GM23338 (cell line): ENCODE data around the gene RABGAP1L. TPM values are rescaled to one million over a fixed set of nuclear protein-coding genes. Genes with fewer than 3 reads are reported as not detected.

Experiments
- ATAC-seq: fragments of 200-7000 bp; cut with Tn5 transposase; 3 replicates; pipeline ENCODE4 v1.9.1; 2020
- DNase-seq: peaks from one replicate; pipeline ENCODE4 v3.0.0-alpha.2; 2015; ENCODE audit warnings: low spot score
- H2AFZ ChIP-seq: fragments of 200-600 bp; sonication (generic); 2 replicates; pipeline ENCODE4 v1.8.0; 2016; ENCODE audit warnings: antibody characterized with exemption, mild to moderate bottlenecking, moderate library complexity
- H3F3A ChIP-seq: fragments of 200-600 bp; sonication (generic); replicated peaks from 2 replicates; pipeline ENCODE4 v1.8.0; 2017; ENCODE audit warnings: antibody characterized with exemption, mixed run types, low read depth
- H3K27ac ChIP-seq: fragments of 200-600 bp; sonication (generic); 2 replicates; pipeline ENCODE4 v1.6.1; 2016; ENCODE audit warnings: low read depth
- H3K27me3 ChIP-seq: fragments of 200-600 bp; sonication (generic); 2 replicates; pipeline ENCODE4 v1.8.0; 2016; ENCODE audit warnings: mild to moderate bottlenecking, mixed run types, moderate library complexity; ENCODE audit not compliant: insufficient read depth
- H3K36me3 ChIP-seq: fragments of 200-600 bp; sonication (generic); 2 replicates; pipeline ENCODE4 v1.8.0; 2016; ENCODE audit warnings: mild to moderate bottlenecking; ENCODE audit not compliant: insufficient read depth
- H3K4me1 ChIP-seq: fragments of 200-600 bp; sonication (generic); 2 replicates; pipeline ENCODE4 v1.8.0; 2016; ENCODE audit warnings: mild to moderate bottlenecking, moderate library complexity; ENCODE audit not compliant: insufficient read depth
- H3K4me2 ChIP-seq: fragments of 200-600 bp; sonication (generic); 2 replicates; pipeline ENCODE4 v1.7.1; 2017; ENCODE audit warnings: mixed run types
- H3K4me3 ChIP-seq: fragments of 200-600 bp; sonication (generic); 2 replicates; pipeline ENCODE4 v1.6.1; 2016; ENCODE audit warnings: mixed run types
- H3K79me2 ChIP-seq: fragments of 200-600 bp; sonication (generic); replicated peaks from 2 replicates; pipeline ENCODE4 v1.8.0; 2017; ENCODE audit warnings: mild to moderate bottlenecking; ENCODE audit not compliant: insufficient read depth
- H3K9me2 ChIP-seq: fragments of 200-600 bp; sonication (generic); 2 replicates; pipeline ENCODE4 v1.8.0; 2017; ENCODE audit not compliant: insufficient read depth
- H4K20me1 ChIP-seq: fragments of 200-600 bp; sonication (generic); replicated peaks from 2 replicates; pipeline ENCODE4 v1.8.0; 2017; ENCODE audit warnings: mild to moderate bottlenecking; ENCODE audit not compliant: insufficient read depth
- H3K27ac Mint-ChIP-seq: 2 replicates; pipeline ENCODE4 v1.8.0; 2020; ENCODE audit warnings: inconsistent platforms, mild to moderate bottlenecking, moderate library complexity, mixed read lengths
- H3K27me3 Mint-ChIP-seq: 3 replicates; pipeline ENCODE4 v1.8.0; 2022; ENCODE audit warnings: low read depth, mild to moderate bottlenecking, moderate library complexity, mixed read lengths, inconsistent platforms; ENCODE audit not compliant: insufficient read depth, poor library complexity
- H3K36me3 Mint-ChIP-seq: 3 replicates; pipeline ENCODE4 v1.8.0; 2021; ENCODE audit warnings: low read depth, mild to moderate bottlenecking, inconsistent platforms, moderate library complexity, mixed read lengths
- H3K4me1 Mint-ChIP-seq: 3 replicates; pipeline ENCODE4 v1.8.0; 2020; ENCODE audit warnings: mild to moderate bottlenecking, inconsistent platforms, mixed read lengths
- H3K4me3 Mint-ChIP-seq: 3 replicates; pipeline ENCODE4 v1.8.0; 2021; ENCODE audit warnings: moderate library complexity, mild to moderate bottlenecking, inconsistent platforms, mixed read lengths
- H3K9me3 Mint-ChIP-seq: 3 replicates; pipeline ENCODE4 v1.8.0; 2020; ENCODE audit warnings: moderate library complexity, mild to moderate bottlenecking, inconsistent platforms, mixed read lengths
- CTCF ChIP-seq, 2 experiments: fragments of 200-600 bp in 1 of 2; sonication (generic) in 1 of 2; conservative IDR thresholded peaks; 2 replicates each; pipeline versions ENCODE4 v1.5.1 to v1.6.1; 2016 to 2017; ENCODE audit warnings: antibody characterized with exemption in 2 of 2, low read depth in 2 of 2, mild to moderate bottlenecking in 2 of 2, moderate library complexity in 1 of 2
- EZH2phosphoT487 ChIP-seq: fragments of 200-600 bp; sonication (generic); IDR thresholded peaks from one replicate; pipeline ENCODE4 v1.8.1; 2018; ENCODE audit warnings: antibody characterized with exemption; ENCODE audit not compliant: unreplicated experiment
- POLR2AphosphoS5 ChIP-seq: IDR thresholded peaks from 2 replicates; pipeline ENCODE4 v1.6.1; 2016; ENCODE audit warnings: antibody characterized with exemption, low read depth
- ZNF331 ChIP-seq: fragments of 250-450 bp; sonication (Bioruptor Pico); IDR thresholded peaks from 2 replicates; pipeline ENCODE4 v1.5.0; 2020; ENCODE audit warnings: low read depth, mild to moderate bottlenecking, moderate library complexity
- ZNF462 ChIP-seq: fragments of 250-450 bp; sonication (Bioruptor Pico); IDR thresholded peaks from 2 replicates; pipeline ENCODE4 v1.5.0; 2020; ENCODE audit warnings: mild to moderate bottlenecking, moderate library complexity
- polyA plus RNA-seq: library from polyadenylated mRNA; unstranded; fragments of >200 nt; fragmentation: Nextera tagmentation; extraction: Ambion mirVana; gene quantifications from 2 replicates; pipeline ENCODE4 v1.2.1, GENCODE V29; 2016
- total RNA-seq: library from RNA; depleted of rRNA; stranded (reverse); fragments of >200 nt; shearing (Covaris generic); gene quantifications from 2 replicates; pipeline ENCODE4 v1.2.3, GENCODE V29; 2014

Gene RABGAP1L
- total and polyA plus RNA-seq, 2 experiments from 2014 or later, result 83.2 to 136 TPM

GRCh38 chr1:174171073-174171472 is 11.8 kb downstream of the RABGAP1L start (continued):
- TF ChIP-seq ZNF462 (CRISPR knock-in tag) (no peak), ZNF331 (no peak), POLR2AphosphoS5 (no peak)

- DNase-seq (no peak), ATAC-seq (no peak)
- H3K36me3 ChIP-seq, result no peaks in the 10 kb centered on the region
- H3K27me3 ChIP-seq, result no peaks in the 10 kb centered on the region
- no peak overlapping the region for H3K4me3 ChIP-seq
- no peaks in the 10 kb centered on the region; the same call in 1 of the 2 replicates for H4K20me1 ChIP-seq
- no peaks in the 10 kb centered on the region for H3F3A ChIP-seq
- H3K9me2 ChIP-seq, result no peaks in the 10 kb centered on the region
- Mint-ChIP-seq H3K4me1 (no peaks in the 10 kb centered on the region), H3K4me3 (no peak overlapping the region), H3K36me3 (peaks cover 10% of the 10 kb centered on the region; the same call in 2 of the 3 replicates), H3K9me3 (peaks cover 9% of the 10 kb centered on the region; the same call in 2 of the 3 replicates), H3K27ac (no peak overlapping the region), H3K27me3 (peaks cover 4% of the 10 kb centered on the region)
- H3K79me2 ChIP-seq, result peaks cover 51% of the 10 kb centered on the region
- H3K4me1 ChIP-seq, result no peaks in the 10 kb centered on the region
- H3K27ac ChIP-seq, result no peak overlapping the region
- no peak overlapping the region for H3K4me2 ChIP-seq
- H2AFZ ChIP-seq, result no peak overlapping the region
- TF ChIP-seq EZH2phosphoT487, result no peak
- TF ChIP-seq ZNF462 (CRISPR knock-in tag), result no peak
- no peak for TF ChIP-seq CTCF (conservative IDR thresholded peaks at IDR 0.05; ENCODE audit: low read depth in 2 of 2)
Measured at GRCh38 chr1:174174461-174175329, 15.4 kb downstream of the RABGAP1L start.
